GM19035 (cell line): ENCODE measurements around the gene ZNF613.
A peak's percentile ranks its signal among the peaks of the same experiment; 100 is the strongest.
"Not testable (repeated sequence)": the region's sequence is repeated elsewhere in the genome, so short reads cannot be mapped to it uniquely, and the experiment has no call there.

Source experiments
- ATAC-seq: cut with Tn5 transposase; IDR thresholded peaks from one replicate; pipeline ENCODE4 v1.9.1; 2021; ENCODE audit not compliant: unreplicated experiment

ZNF613 gene

GRCh38 chr19:51938936-51939335, 11.7 kb downstream of the ZNF613 start:
- ATAC-seq, result no peak

- no peak for ATAC-seq
Observed at GRCh38 chr19:51944798-51945552, 17.7 kb downstream of the ZNF613 start.

GRCh38 chr19:51946602-51947001, 19.3 kb downstream of the ZNF613 start:
- ATAC-seq, result no peak

GRCh38 chr19:51948975-51949374, 21.7 kb downstream of the ZNF613 start:
- ATAC-seq, result no peak

- not testable (repeated sequence) for ATAC-seq
Observed at GRCh38 chr19:51957846-51958245, 30.6 kb downstream of the ZNF613 start.

- ATAC-seq, result no peak
Observed at GRCh38 chr19:51959791-51960190, 32.5 kb downstream of the ZNF613 start.

GRCh38 chr19:51960621-51961233, 33.5 kb downstream of the ZNF613 start:
- not testable (repeated sequence) for ATAC-seq

GRCh38 chr19:51965583-51965982, 38.3 kb downstream of the ZNF613 start:
- ATAC-seq, result no peak

- ATAC-seq, result no peak
Observed at GRCh38 chr19:51970718-51971117, 43.4 kb downstream of the ZNF613 start.

GRCh38 chr19:51971624-51972023, 44.4 kb downstream of the ZNF613 start:
- no peak for ATAC-seq

GRCh38 chr19:51975787-51976186, 48.5 kb downstream of the ZNF613 start:
- ATAC-seq, result not testable (repeated sequence)

GRCh38 chr19:51976852-51977251, 49.6 kb downstream of the ZNF613 start:
- no peak for ATAC-seq

GRCh38 chr19:51977346-51977745, 50.1 kb downstream of the ZNF613 start:
- no peak for ATAC-seq

- no peak for ATAC-seq
Observed at GRCh38 chr19:51978882-51979281, 51.6 kb downstream of the ZNF613 start.

- no peak for ATAC-seq
Observed at GRCh38 chr19:51980116-51980736, 53.0 kb downstream of the ZNF613 start.

GRCh38 chr19:51980926-51981325, 53.7 kb downstream of the ZNF613 start:
- ATAC-seq, result not testable (repeated sequence)

- ATAC-seq, result no peak
Observed at GRCh38 chr19:51983361-51983760, 56.1 kb downstream of the ZNF613 start.

- ATAC-seq, result peak; percentile 85
Observed at GRCh38 chr19:51986309-51987291, 59.3 kb downstream of the ZNF613 start, which contains the start of gene ZNF350. ZNF350 (minus strand) TSS chr19:51986840; CDS start chr19:51974360, 12,480 bp downstream.

- ATAC-seq, result no peak
Observed at GRCh38 chr19:51993422-51993821, 66.2 kb downstream of the ZNF613 start.

- ATAC-seq, result no peak
Observed at GRCh38 chr19:51994048-51994644, 66.9 kb downstream of the ZNF613 start.
